Activated CD4-positive, alpha-beta T cell treated with anti-CD3 and anti-CD28 coated beads for 48 hours (primary cell): ENCODE data around the gene STAT5A.
"Not testable (repeated sequence)": the region's sequence is repeated elsewhere in the genome, so short reads cannot be mapped to it uniquely, and the experiment has no call there.

Experiments used
- DNase-seq: peaks from one replicate; pipeline ENCODE4 v3.0.0-alpha.2; 2020

The STAT5A gene

GRCh38 chr17:42287977-42288802 lies at the start of gene STAT5A:
STAT5A (plus strand) TSS chr17:42288498; CDS start chr17:42289412, 914 bp downstream.
- peak; percentile 85 for DNase-seq

- not testable (repeated sequence) for DNase-seq
Observed at GRCh38 chr17:42239576-42239975, 48.7 kb upstream of the STAT5A start.

GRCh38 chr17:42240201-42240600 lies 48.1 kb upstream of the STAT5A start:
- DNase-seq, result no peak

- not testable (repeated sequence) for DNase-seq
Observed at GRCh38 chr17:42240863-42241262, 47.4 kb upstream of the STAT5A start.

GRCh38 chr17:42241871-42242270 lies 46.4 kb upstream of the STAT5A start:
- DNase-seq, result no peak

- DNase-seq, result no peak
Observed at GRCh38 chr17:42243493-42243982, 44.8 kb upstream of the STAT5A start.

- not testable (repeated sequence) for DNase-seq
Observed at GRCh38 chr17:42244116-42244515, 44.2 kb upstream of the STAT5A start.

GRCh38 chr17:42245183-42245582 lies 43.1 kb upstream of the STAT5A start:
- DNase-seq, result not testable (repeated sequence)

- DNase-seq, result no peak
Observed at GRCh38 chr17:42246515-42246914, 41.8 kb upstream of the STAT5A start.

GRCh38 chr17:42247734-42248133 lies 40.6 kb upstream of the STAT5A start:
- DNase-seq, result no peak

- DNase-seq, result peak; percentile 78
Observed at GRCh38 chr17:42248351-42249179, 39.7 kb upstream of the STAT5A start.

GRCh38 chr17:42249681-42250446 lies 38.4 kb upstream of the STAT5A start:
- peak; percentile 52 for DNase-seq

GRCh38 chr17:42251115-42251514 lies 37.2 kb upstream of the STAT5A start:
- no peak for DNase-seq

GRCh38 chr17:42252597-42253550 lies 35.4 kb upstream of the STAT5A start:
- DNase-seq, result no peak

GRCh38 chr17:42253578-42253977 lies 34.7 kb upstream of the STAT5A start:
- peak; percentile 39 for DNase-seq

GRCh38 chr17:42255445-42255844 lies 32.9 kb upstream of the STAT5A start:
- no peak for DNase-seq

- no peak for DNase-seq
Observed at GRCh38 chr17:42260318-42260717, 28.0 kb upstream of the STAT5A start.

- DNase-seq, result not testable (repeated sequence)
Observed at GRCh38 chr17:42264366-42264765, 23.9 kb upstream of the STAT5A start.

GRCh38 chr17:42266462-42266861 lies 21.8 kb upstream of the STAT5A start:
- no peak for DNase-seq

GRCh38 chr17:42266918-42267766 lies 21.2 kb upstream of the STAT5A start:
- DNase-seq, result peak; percentile 46

- no peak for DNase-seq
Observed at GRCh38 chr17:42268236-42268635, 20.1 kb upstream of the STAT5A start.
